ENCODE measurements around the gene TBC1D2.

Gene TBC1D2

DNA sequence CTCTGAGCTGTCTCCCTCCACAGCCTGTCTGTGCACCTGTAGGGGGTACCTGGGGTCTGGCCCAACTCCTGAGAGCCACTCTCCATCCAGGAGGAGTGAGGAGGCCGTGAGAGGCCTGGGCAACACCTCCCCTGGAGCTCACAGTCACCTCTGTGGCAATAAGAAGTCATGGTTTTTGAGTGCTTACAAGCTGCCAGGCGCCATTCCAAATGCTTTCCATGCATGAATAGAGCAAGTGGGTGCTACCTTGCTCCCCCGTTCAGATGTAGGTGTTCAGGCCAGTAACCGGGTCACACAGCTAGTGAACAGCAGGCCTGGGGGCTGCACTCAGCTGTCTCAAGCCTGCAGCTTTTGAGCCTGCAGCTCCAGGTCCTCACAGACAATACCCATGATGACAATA lies 93.6 kb downstream of the TBC1D2 start:
- H3K9me3 ChIP-seq (ENCODE audit: control insufficient read depth, low read length) = no peaks in the 10 kb centered on the region
- H3K27me3 ChIP-seq (ENCODE audit: control insufficient read depth, insufficient read depth, low read length, poor library complexity, severe bottlenecking) = no peaks in the 10 kb centered on the region
- no peak overlapping the region for H3K27ac ChIP-seq (ENCODE audit: insufficient read depth, low read depth, low read length, poor library complexity, severe bottlenecking)
- H3K4me1 ChIP-seq (ENCODE audit: control insufficient read depth, insufficient read depth, low read length) = no peaks in the 10 kb centered on the region
- WGBS, 2 experiments = 88% methylated on average over 4 of the region's 4 CpGs
- no peaks in the 10 kb centered on the region for H3K36me3 ChIP-seq (ENCODE audit: control insufficient read depth, insufficient read depth, low read length)
- H3K4me3 ChIP-seq (ENCODE audit: insufficient read depth, low read depth, low read length) = no peak overlapping the region

DNA sequence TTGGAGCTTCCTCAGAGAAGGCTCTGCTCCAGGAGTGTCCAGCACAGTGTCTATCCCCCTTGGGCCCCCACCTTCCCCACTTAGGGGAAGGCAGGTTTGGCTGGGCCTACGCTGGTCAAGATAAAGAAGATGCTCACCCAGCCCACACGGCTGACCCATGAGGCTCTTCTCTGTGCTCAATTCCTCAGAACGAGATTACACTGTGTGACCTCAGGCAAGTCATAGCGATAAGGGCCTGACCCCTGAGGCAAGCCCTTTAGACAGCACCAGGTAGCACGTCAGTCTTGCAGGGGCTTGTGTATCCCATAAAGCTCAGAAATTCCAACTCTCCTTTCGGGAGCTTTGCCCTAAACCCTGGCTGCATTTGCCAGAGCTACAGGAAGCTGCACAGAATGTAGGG lies 95.7 kb downstream of the TBC1D2 start:
- no peak overlapping the region for H3K4me3 ChIP-seq (ENCODE audit: insufficient read depth, low read depth, low read length)
- H3K27ac ChIP-seq (ENCODE audit: insufficient read depth, low read depth, low read length, poor library complexity, severe bottlenecking) = no peak overlapping the region
- 88 to 92% methylated on average over 6 of the region's 6 CpGs for WGBS, 2 experiments
- no peaks in the 10 kb centered on the region for H3K4me1 ChIP-seq (ENCODE audit: control insufficient read depth, insufficient read depth, low read length)
- H3K27me3 ChIP-seq (ENCODE audit: control insufficient read depth, insufficient read depth, low read length, poor library complexity, severe bottlenecking) = no peaks in the 10 kb centered on the region
- H3K9me3 ChIP-seq (ENCODE audit: control insufficient read depth, low read length) = no peaks in the 10 kb centered on the region
- H3K36me3 ChIP-seq (ENCODE audit: control insufficient read depth, insufficient read depth, low read length) = no peaks in the 10 kb centered on the region

DNA sequence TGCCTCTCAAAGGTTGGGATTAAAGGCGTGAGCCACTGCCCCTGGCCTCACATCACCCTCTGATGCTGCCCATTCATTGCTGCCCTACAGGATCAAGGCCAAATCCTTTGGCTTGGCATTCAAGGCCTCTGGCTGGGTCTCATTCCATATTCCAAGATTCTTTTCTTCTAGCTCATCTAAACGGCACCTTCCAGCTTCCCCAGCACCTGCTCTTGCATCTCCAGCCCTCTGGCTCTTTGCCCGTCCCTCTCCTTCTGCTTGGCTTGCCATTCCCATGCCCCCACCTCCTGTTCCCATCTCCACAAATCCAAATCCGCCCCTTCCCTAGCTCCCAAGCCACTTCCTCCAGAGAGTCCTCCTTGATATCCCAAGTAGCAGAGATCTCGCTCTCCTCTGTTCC lies 96.1 kb downstream of the TBC1D2 start:
- H3K36me3 ChIP-seq (ENCODE audit: control insufficient read depth, insufficient read depth, low read length) = no peaks in the 10 kb centered on the region
- WGBS, 2 experiments = 89 to 90% methylated on average over 5 of the region's 5 CpGs
- no peaks in the 10 kb centered on the region for H3K4me1 ChIP-seq (ENCODE audit: control insufficient read depth, insufficient read depth, low read length)
- no peaks in the 10 kb centered on the region for H3K9me3 ChIP-seq (ENCODE audit: control insufficient read depth, low read length)
- no peak overlapping the region for H3K27ac ChIP-seq (ENCODE audit: insufficient read depth, low read depth, low read length, poor library complexity, severe bottlenecking)
- H3K4me3 ChIP-seq (ENCODE audit: insufficient read depth, low read depth, low read length) = no peak overlapping the region
- H3K27me3 ChIP-seq (ENCODE audit: control insufficient read depth, insufficient read depth, low read length, poor library complexity, severe bottlenecking) = no peaks in the 10 kb centered on the region

DNA sequence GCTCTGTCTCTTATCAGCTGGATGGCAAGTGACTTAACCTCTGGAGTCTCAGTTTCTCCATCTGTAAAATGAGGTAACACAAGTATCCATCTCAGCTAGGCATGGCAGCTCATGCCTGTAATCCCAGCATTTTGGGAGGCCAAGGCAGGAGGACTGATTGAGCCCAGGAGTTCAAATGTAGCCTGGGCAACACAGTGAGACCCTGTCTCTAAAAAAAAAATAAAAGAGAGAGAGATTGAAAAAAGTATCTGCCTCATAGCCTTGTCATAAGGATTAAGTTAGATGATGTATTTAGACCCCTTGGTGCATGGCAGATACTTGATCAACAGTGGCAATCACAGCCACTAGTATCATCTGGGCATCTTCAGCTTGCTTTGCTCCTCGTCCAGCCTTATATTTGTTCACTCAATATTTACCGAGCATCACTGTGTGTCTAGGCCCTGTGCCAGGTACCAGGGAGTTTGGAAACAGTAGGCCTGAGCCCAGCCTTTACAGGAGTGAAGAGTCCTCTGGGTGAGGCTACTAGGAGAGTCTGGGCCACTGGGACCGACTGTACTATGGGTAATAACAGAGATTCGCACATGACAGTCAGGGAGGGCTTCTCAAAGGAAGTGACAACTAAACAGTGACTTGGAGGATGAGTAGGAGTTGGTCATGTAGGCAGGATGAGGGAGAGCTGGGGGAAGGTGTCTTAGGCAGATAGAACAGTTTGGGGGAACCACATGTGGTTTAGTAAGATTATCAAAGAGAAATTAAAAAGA lies 97.2 kb downstream of the TBC1D2 start:
- Histone ChIP-seq H3K4me3 (ENCODE audit: insufficient read depth, low read depth, low read length) (no peak overlapping the region), H3K27ac (ENCODE audit: insufficient read depth, low read depth, low read length, poor library complexity, severe bottlenecking) (no peak overlapping the region), H3K27me3 (ENCODE audit: control insufficient read depth, insufficient read depth, low read length, poor library complexity, severe bottlenecking) (no peaks in the 10 kb centered on the region), H3K4me1 (ENCODE audit: control insufficient read depth, insufficient read depth, low read length) (no peaks in the 10 kb centered on the region), H3K36me3 (ENCODE audit: control insufficient read depth, insufficient read depth, low read length) (no peaks in the 10 kb centered on the region), H3K9me3 (ENCODE audit: control insufficient read depth, low read length) (no peaks in the 10 kb centered on the region)
- WGBS, 2 experiments = 90 to 92% methylated on average over 4 of the region's 4 CpGs

DNA sequence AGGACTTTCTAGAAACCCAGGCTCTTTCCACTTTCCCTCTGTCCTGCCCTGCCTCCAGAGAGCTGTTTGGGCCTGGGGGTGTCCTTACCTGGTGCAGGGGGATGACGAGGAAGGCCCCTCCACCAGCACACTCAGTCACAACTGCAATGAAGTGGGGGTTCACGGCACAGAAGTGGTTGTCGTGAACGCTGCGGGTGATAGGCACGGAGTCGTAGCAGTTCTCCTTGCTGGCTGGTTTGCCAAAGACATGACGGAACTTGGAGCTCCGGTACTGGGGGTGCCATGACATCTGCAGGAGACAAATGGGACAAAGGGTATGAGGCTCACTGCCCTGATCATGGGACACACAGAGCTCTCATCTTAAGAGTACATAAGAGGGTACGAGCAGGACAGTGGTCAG lies 98.1 kb downstream of the TBC1D2 start:
- Histone ChIP-seq H3K27ac (ENCODE audit: insufficient read depth, low read depth, low read length, poor library complexity, severe bottlenecking) (no peak overlapping the region), H3K27me3 (ENCODE audit: control insufficient read depth, insufficient read depth, low read length, poor library complexity, severe bottlenecking) (no peaks in the 10 kb centered on the region), H3K36me3 (ENCODE audit: control insufficient read depth, insufficient read depth, low read length) (no peaks in the 10 kb centered on the region), H3K4me1 (ENCODE audit: control insufficient read depth, insufficient read depth, low read length) (no peaks in the 10 kb centered on the region), H3K4me3 (ENCODE audit: insufficient read depth, low read depth, low read length) (no peak overlapping the region), H3K9me3 (ENCODE audit: control insufficient read depth, low read length) (no peaks in the 10 kb centered on the region)
- WGBS, 2 experiments = 94 to 95% methylated on average over 10 of the region's 10 CpGs

DNA sequence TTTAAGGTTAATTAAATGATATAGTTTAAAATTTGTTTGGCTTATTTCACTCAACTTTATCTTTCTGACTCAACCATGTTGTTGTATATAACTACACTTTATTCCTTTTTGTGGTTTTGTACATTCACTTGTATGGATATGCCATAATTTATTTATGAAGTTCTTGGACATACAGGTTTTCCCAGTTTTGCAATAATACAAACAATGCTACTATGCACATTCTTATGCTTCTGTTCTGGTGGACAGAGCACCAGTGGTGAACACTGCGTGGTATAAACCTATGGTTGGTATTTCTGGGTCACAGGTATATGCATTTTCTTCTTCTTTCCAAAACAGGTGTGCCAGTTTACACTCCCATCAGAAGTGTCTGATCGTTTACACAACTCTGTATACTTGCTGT lies 100.8 kb downstream of the TBC1D2 start:
- 96 to 100% methylated on average over 2 of the region's 2 CpGs for WGBS, 2 experiments
- no peaks in the 10 kb centered on the region for H3K27me3 ChIP-seq (ENCODE audit: control insufficient read depth, insufficient read depth, low read length, poor library complexity, severe bottlenecking)

DNA sequence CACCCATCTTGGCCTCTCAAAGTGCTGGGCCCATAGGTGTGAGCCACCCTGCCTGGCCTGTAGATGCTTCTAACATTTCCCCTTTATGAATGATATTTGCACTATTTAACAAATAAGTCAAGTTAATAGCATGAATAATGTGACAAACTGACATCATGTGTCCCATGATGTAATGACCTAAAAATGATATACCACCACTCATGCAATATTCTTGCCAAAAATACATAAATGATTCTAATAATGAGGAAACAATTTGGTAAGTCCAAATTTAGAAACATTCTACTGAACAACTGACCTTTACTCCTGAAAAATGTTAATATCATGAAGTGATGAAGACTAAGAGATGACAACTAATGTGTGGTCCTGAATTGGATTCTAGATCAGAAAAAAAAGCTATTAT lies 102.9 kb downstream of the TBC1D2 start:
- H3K36me3 ChIP-seq (ENCODE audit: control insufficient read depth, insufficient read depth, low read length) = no peaks in the 10 kb centered on the region
- no peaks in the 10 kb centered on the region for H3K9me3 ChIP-seq (ENCODE audit: control insufficient read depth, low read length)
- H3K4me1 ChIP-seq (ENCODE audit: control insufficient read depth, insufficient read depth, low read length) = no peaks in the 10 kb centered on the region
- H3K4me3 ChIP-seq (ENCODE audit: insufficient read depth, low read depth, low read length) = no peak overlapping the region
- no peak overlapping the region for H3K27ac ChIP-seq (ENCODE audit: insufficient read depth, low read depth, low read length, poor library complexity, severe bottlenecking)
- no peaks in the 10 kb centered on the region for H3K27me3 ChIP-seq (ENCODE audit: control insufficient read depth, insufficient read depth, low read length, poor library complexity, severe bottlenecking)

More for the DNA sequence above, 100.8 kb downstream of the TBC1D2 start:
- no peaks in the 10 kb centered on the region for H3K9me3 ChIP-seq (ENCODE audit: control insufficient read depth, low read length)
- no peak overlapping the region for H3K27ac ChIP-seq (ENCODE audit: insufficient read depth, low read depth, low read length, poor library complexity, severe bottlenecking)
- H3K36me3 ChIP-seq (ENCODE audit: control insufficient read depth, insufficient read depth, low read length) = no peaks in the 10 kb centered on the region
- no peaks in the 10 kb centered on the region for H3K4me1 ChIP-seq (ENCODE audit: control insufficient read depth, insufficient read depth, low read length)
- no peak overlapping the region for H3K4me3 ChIP-seq (ENCODE audit: insufficient read depth, low read depth, low read length)

DNA sequence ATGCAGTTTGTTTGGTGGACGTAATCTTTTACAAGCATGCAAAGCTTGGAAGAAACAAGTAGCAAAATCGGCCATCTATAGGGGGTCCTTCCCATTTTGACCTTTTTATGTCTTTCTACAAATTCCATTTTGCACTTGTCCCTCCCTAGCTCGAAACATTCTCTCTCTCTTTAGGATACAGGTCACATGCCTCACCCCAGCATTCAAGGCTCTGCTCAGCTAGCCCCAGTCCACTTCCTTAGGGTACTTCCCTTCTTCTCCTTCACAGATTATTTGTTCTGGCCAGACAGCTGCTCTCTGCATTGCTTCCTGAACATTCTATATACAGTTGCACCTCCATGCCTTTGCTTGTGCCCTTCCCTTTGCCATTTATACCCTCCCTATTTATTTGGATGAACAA lies 104.7 kb downstream of the TBC1D2 start:
- no peaks in the 10 kb centered on the region for H3K9me3 ChIP-seq (ENCODE audit: control insufficient read depth, low read length)
- WGBS, 2 experiments = 92 to 97% methylated on average over 3 of the region's 3 CpGs
- H3K27me3 ChIP-seq (ENCODE audit: control insufficient read depth, insufficient read depth, low read length, poor library complexity, severe bottlenecking) = no peaks in the 10 kb centered on the region
- H3K4me3 ChIP-seq (ENCODE audit: insufficient read depth, low read depth, low read length) = no peak overlapping the region
- no peak overlapping the region for H3K27ac ChIP-seq (ENCODE audit: insufficient read depth, low read depth, low read length, poor library complexity, severe bottlenecking)
- H3K36me3 ChIP-seq (ENCODE audit: control insufficient read depth, insufficient read depth, low read length) = no peaks in the 10 kb centered on the region
- no peaks in the 10 kb centered on the region for H3K4me1 ChIP-seq (ENCODE audit: control insufficient read depth, insufficient read depth, low read length)

DNA sequence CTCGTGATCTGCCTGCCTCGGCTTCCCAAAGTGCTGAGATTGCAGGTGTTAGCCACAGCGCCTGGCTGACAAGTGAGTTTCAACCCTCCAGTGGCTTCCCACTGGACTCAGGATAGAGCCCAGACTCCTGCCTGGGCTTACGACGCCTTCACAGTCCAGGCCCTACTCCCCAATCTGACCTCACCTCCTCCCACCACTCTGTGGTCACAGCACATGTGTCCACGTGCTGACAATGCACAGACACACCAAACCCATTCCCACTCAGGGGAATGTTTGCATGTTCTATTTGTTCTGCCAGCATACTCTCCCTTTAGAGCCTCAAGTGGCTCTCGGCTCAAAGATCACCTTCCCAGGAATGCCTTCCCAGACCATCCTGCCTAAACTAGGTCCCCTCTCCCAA lies 105.3 kb downstream of the TBC1D2 start:
- WGBS, 2 experiments = 90 to 91% methylated on average over 7 of the region's 7 CpGs

DNA sequence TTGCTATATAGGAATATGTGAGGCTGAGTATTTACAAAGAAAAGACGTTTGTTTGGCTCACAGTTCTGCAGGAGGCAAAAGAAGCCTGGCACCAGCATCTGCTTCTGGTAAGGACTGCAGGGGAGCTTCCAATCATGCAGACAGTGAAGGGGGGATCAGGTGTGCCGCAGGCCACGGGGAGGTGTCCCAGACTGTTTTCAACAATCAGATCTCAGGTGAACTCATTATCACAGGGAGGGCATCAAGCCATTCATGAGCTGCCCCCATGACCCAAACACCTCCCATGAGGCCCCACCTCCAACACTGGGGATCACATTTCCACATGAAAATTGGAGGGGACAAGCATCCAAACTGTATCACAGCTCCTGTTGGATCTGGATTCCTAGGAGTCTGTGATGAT lies 106.0 kb downstream of the TBC1D2 start:
- H3K27ac ChIP-seq (ENCODE audit: insufficient read depth, low read depth, low read length, poor library complexity, severe bottlenecking) = no peak overlapping the region
- no peaks in the 10 kb centered on the region for H3K9me3 ChIP-seq (ENCODE audit: control insufficient read depth, low read length)
- H3K4me1 ChIP-seq (ENCODE audit: control insufficient read depth, insufficient read depth, low read length) = no peaks in the 10 kb centered on the region
- H3K36me3 ChIP-seq (ENCODE audit: control insufficient read depth, insufficient read depth, low read length) = no peaks in the 10 kb centered on the region
- WGBS, 2 experiments = 70 to 84% methylated on average over 3 of the region's 3 CpGs
- no peak overlapping the region for H3K4me3 ChIP-seq (ENCODE audit: insufficient read depth, low read depth, low read length)
- no peaks in the 10 kb centered on the region for H3K27me3 ChIP-seq (ENCODE audit: control insufficient read depth, insufficient read depth, low read length, poor library complexity, severe bottlenecking)

More for the DNA sequence above, 105.3 kb downstream of the TBC1D2 start:
- no peaks in the 10 kb centered on the region for H3K4me1 ChIP-seq (ENCODE audit: control insufficient read depth, insufficient read depth, low read length)
- no peaks in the 10 kb centered on the region for H3K36me3 ChIP-seq (ENCODE audit: control insufficient read depth, insufficient read depth, low read length)
- no peaks in the 10 kb centered on the region for H3K27me3 ChIP-seq (ENCODE audit: control insufficient read depth, insufficient read depth, low read length, poor library complexity, severe bottlenecking)
- no peak overlapping the region for H3K27ac ChIP-seq (ENCODE audit: insufficient read depth, low read depth, low read length, poor library complexity, severe bottlenecking)
- no peak overlapping the region for H3K4me3 ChIP-seq (ENCODE audit: insufficient read depth, low read depth, low read length)
- no peaks in the 10 kb centered on the region for H3K9me3 ChIP-seq (ENCODE audit: control insufficient read depth, low read length)
